Lower lobe of right lung (tissue), 2 donors: ENCODE data around the gene FRZB. TPM values are rescaled to one million over a fixed set of nuclear protein-coding genes. Genes with fewer than 3 reads are reported as not detected.

Experiments used
- ATAC-seq, 2 donors: fragments of 200-7000 bp; cut with Tn5 transposase; one replicate each; pipeline ENCODE4 v1.9.1; 2020 to 2022; ENCODE audit warnings: mild to moderate bottlenecking in 2 of 2, moderate library complexity in 2 of 2
- DNase-seq: peaks from one replicate; pipeline ENCODE4 v3.0.0-alpha.2; 2020
- H3K27ac ChIP-seq: fragments of 200-600 bp; one replicate; pipeline ENCODE4 v1.8.0; 2022
- H3K27me3 ChIP-seq: fragments of 200-600 bp; one replicate; pipeline ENCODE4 v1.8.0; 2022; ENCODE audit warnings: low read depth
- H3K36me3 ChIP-seq: fragments of 200-600 bp; one replicate; pipeline ENCODE4 v1.8.0; 2022; ENCODE audit warnings: mild to moderate bottlenecking
- H3K4me1 ChIP-seq: fragments of 200-600 bp; one replicate; pipeline ENCODE4 v1.8.0; 2022
- H3K4me3 ChIP-seq: fragments of 200-600 bp; one replicate; pipeline ENCODE4 v1.8.0; 2022; ENCODE audit warnings: mild to moderate bottlenecking
- H3K9me3 ChIP-seq: fragments of 200-600 bp; one replicate; pipeline ENCODE4 v1.8.0; 2022
- CTCF ChIP-seq: fragments of 200-600 bp; IDR thresholded peaks from one replicate; pipeline ENCODE4 v1.8.0; 2022; ENCODE audit warnings: antibody characterized with exemption, mild to moderate bottlenecking
- intact Hi-C: fragments of 100-400 bp; cut with DNase I; formaldehyde crosslinking; loops from one replicate; pipeline ENCODE4 v1.11.0; 2022
- total RNA-seq: library from RNA; stranded (reverse); fragmentation: NEBNext Ultra II Directional; extraction: Animal tissue kit (Norgen Biotek cat#: 25700); gene quantifications from one replicate; pipeline ENCODE4 v1.2.1, GENCODE V29; 2021
- donor health status: DM: no; HTN: yes; CAD: no; lungs with severe emphysema.

The FRZB gene
- total RNA-seq, 1 donor from 2014 or later = 2.9 TPM

GRCh38 chr2:182814804-182815203 lies 51.6 kb downstream of the FRZB start:
- intact Hi-C loops = no loop called here
- no peak for TF ChIP-seq CTCF
- no peaks in the 10 kb centered on the region for H3K9me3 ChIP-seq
- H3K27ac ChIP-seq = no peak overlapping the region
- H3K36me3 ChIP-seq = no peaks in the 10 kb centered on the region
- ATAC-seq (peak in 1 of 2 donors; percentile 15), DNase-seq (no peak)
- no peaks in the 10 kb centered on the region for H3K27me3 ChIP-seq
- no peak overlapping the region for H3K4me3 ChIP-seq
- H3K4me1 ChIP-seq = no peaks in the 10 kb centered on the region

GRCh38 chr2:182814380-182814779 lies 52.1 kb downstream of the FRZB start:
- TF ChIP-seq CTCF = no peak
- intact Hi-C loops = no loop called here

GRCh38 chr2:182810087-182810486 lies 56.4 kb downstream of the FRZB start:
- no peak for TF ChIP-seq CTCF
- ATAC-seq (no peak), DNase-seq (no peak)
- Histone ChIP-seq H3K36me3 (no peaks in the 10 kb centered on the region), H3K27ac (no peak overlapping the region), H3K4me1 (no peaks in the 10 kb centered on the region), H3K27me3 (no peaks in the 10 kb centered on the region), H3K4me3 (no peak overlapping the region), H3K9me3 (no peaks in the 10 kb centered on the region)
- intact Hi-C loops = no loop called here

More at GRCh38 chr2:182814380-182814779, 52.1 kb downstream of the FRZB start:
- Histone ChIP-seq H3K27ac (no peak overlapping the region), H3K27me3 (no peaks in the 10 kb centered on the region), H3K36me3 (no peaks in the 10 kb centered on the region), H3K4me1 (no peaks in the 10 kb centered on the region), H3K4me3 (no peak overlapping the region), H3K9me3 (no peaks in the 10 kb centered on the region)
- DNase-seq (no peak), ATAC-seq (no peak)

GRCh38 chr2:182807319-182807718 lies 59.1 kb downstream of the FRZB start:
- Histone ChIP-seq H3K27ac (no peak overlapping the region), H3K4me3 (no peak overlapping the region), H3K9me3 (no peaks in the 10 kb centered on the region), H3K36me3 (no peaks in the 10 kb centered on the region), H3K27me3 (no peaks in the 10 kb centered on the region), H3K4me1 (no peaks in the 10 kb centered on the region)
- DNase-seq = no peak
- intact Hi-C loops = no loop called here
- TF ChIP-seq CTCF = no peak
- no peak for ATAC-seq

- H3K27me3 ChIP-seq = no peaks in the 10 kb centered on the region
- H3K27ac ChIP-seq = no peak overlapping the region
- DNase-seq = no peak
- no peaks in the 10 kb centered on the region for H3K36me3 ChIP-seq
- H3K4me3 ChIP-seq = no peak overlapping the region
- no peaks in the 10 kb centered on the region for H3K9me3 ChIP-seq
- intact Hi-C loops = no loop called here
- H3K4me1 ChIP-seq = no peaks in the 10 kb centered on the region
- TF ChIP-seq CTCF = no peak
- ATAC-seq = no peak
Measured at GRCh38 chr2:182804128-182804527, 62.3 kb downstream of the FRZB start.

GRCh38 chr2:182798736-182799135 lies 67.7 kb downstream of the FRZB start:
- ATAC-seq = no peak
- no peak for DNase-seq
- no peak overlapping the region for H3K27ac ChIP-seq
- H3K4me3 ChIP-seq = no peak overlapping the region
- TF ChIP-seq CTCF = no peak
- no peaks in the 10 kb centered on the region for H3K27me3 ChIP-seq
- no peaks in the 10 kb centered on the region for H3K36me3 ChIP-seq
- H3K4me1 ChIP-seq = no peaks in the 10 kb centered on the region
- intact Hi-C loops = no loop called here
- no peaks in the 10 kb centered on the region for H3K9me3 ChIP-seq
